CD1c-positive myeloid dendritic cell (primary cell): Measurements from ENCODE around the gene AFAP1.

Experiments
- DNase-seq: peaks from one replicate; pipeline ENCODE4 v3.0.0-alpha.2; 2016; ENCODE audit errors: extremely low spot score

The AFAP1 gene

DNA sequence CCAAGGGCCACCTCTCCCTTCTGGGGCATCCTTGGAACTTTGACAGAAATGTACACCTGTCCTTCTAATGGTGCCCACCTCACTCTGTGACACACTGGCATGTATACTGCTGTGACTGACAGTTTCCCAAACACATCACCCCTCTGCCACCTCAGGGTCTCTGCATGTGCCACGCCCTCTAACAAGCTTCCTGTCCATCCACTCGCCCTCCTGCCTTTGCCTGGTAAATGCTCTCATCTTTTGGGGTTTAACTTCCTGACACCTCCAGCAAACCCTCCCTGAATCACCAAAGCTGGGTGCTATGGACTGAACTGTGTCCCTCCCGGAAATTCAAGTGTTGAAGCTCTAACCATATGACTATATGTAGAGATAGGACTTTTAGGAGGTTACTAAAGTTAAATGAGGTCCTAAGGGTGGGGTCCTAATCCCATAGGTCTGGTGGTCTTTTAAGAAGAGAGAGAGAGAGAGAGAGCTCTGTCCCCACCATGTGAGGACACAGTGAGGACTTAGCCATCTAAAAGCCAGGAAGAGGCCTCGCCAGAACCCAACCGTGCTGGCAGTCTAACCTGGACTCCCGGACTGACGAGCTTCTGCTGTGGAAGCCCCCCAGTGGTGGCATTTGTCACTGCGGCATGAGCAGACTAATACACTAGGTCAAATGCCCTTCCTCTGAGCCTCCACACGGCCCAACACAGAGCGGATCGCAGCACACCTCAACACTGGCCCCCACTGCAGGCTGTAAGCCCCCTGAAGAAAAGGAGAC, 95.6 kb downstream of the AFAP1 start:
- DNase-seq = peak; percentile 57

DNA sequence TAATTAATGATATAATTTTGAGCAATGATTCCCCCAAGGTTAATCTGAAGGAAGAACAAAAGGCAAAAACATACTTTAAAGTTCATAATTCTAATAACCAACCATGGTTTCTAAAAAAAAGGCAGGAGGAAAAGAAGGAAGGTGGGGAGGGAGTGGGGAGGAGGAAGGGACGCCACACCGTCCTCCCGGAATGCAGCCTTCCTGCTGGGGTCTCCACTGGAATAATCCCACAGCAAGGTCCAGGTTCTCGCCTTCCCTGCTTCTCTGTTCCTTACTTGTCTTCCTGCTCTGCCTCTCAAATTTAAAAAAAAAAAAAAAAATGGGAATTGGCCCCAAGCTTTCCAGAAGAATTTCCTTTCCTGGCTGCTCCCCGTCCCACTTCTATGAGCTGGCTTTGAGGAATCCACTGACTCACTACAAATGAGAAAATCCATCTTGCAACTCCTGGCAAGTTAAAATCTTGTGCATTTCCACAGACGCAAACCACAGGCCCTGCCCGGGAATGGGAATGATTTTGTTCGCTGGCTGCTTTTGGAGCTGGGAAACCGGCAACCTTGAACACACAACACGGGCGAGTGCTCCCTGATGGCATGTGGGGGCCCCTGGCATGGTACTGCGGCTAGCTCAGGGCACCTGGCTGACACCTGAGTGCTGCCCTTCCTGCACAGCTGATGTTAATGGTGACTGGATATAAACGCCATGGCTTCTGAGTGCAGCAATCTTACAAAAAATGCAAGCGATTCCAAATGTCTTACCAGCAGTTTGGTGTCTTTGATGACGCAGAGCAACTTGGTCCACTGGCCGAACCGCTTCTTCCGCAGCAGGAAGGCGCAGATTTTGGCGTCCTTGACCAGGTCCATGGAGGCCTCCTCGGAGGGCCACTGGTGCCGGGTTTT, 97.0 kb downstream of the AFAP1 start:
- DNase-seq = no peak

DNA sequence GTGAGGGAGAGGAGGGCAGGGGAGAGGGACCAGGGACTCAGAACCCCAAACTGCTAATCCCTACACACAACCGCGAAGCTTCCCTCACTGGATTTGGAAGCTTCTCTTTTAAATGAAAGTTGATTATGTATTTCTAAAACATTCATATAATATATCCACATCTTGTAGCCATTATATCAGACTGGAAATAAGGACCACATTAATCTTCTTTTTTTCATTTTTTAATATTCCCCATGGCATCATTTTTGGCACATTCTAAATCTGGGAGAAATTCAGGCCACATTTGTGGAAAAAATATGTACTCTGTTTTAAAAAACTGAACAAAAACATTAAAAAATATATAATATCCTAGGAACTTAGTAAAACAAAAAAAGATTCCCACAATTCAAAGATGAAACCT, 97.8 kb downstream of the AFAP1 start:
- no peak for DNase-seq

DNA sequence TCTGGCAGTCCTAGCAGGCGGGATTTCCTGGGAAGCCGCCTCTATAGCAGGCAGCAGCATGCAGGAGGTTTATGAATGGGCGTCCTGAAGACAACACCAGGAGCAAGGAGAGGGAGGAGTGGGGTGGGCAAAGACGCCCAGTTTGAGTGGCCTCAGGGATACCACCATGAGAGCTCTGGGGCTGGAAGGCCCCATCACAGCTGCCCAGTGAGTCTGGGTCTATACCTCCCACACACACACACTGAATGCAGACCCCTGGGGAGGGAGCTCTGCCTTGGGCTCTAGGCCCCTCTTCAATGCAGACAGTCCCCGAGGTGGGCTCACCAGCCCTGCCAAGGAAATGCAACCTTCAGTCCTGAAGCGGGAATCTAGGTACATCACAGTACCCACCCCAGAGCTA, 98.6 kb downstream of the AFAP1 start:
- DNase-seq = no peak

DNA sequence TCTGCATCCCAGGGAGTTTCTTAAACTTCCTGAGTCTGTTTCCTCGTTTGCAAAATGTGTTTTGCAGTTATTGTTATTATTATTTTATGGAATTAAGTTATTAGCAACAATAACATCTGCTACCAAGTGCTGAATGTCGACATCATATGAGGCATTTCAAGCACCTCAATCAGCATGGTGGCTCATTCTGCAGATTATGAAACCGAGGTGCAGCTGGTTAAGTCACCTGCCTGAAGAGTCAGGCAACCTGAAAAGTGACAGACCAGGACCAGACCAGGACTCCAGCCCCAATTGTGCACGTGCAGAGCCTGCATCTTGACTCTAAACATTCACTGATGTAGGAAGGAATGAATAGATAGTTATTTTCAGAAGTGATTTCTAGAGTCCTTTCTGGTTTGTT, 99.8 kb downstream of the AFAP1 start:
- DNase-seq = no peak

DNA sequence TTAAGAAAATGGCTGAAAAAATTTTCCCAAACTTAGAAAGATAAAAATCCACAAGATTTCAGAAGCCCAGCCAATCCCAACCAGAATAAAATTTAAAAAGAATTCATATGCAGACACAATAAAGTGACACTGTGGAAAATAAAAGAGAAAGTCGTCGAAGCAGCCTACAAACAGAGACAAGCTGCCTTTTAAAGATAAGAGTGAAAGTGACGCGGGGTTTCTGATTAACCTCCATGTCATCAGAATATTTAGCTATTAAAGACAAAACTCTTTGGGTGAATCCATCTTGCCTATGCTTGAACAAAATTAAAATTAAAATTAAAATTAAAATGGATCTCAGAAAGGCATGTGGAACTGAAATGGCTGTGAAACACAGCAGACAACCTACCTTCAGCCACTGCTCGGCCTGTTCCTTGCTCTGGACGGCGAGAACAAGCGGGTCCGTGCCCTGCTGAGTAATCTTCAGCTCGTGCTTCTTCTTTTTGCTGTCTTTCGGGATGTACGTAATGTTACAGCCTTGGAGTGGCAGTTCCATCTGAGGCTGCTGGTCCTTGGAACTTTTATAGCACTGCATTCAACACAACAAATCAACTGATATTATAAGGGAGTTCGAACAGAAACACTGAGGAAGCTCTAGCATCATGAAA, 101.4 kb downstream of the AFAP1 start:
- no peak for DNase-seq

DNA sequence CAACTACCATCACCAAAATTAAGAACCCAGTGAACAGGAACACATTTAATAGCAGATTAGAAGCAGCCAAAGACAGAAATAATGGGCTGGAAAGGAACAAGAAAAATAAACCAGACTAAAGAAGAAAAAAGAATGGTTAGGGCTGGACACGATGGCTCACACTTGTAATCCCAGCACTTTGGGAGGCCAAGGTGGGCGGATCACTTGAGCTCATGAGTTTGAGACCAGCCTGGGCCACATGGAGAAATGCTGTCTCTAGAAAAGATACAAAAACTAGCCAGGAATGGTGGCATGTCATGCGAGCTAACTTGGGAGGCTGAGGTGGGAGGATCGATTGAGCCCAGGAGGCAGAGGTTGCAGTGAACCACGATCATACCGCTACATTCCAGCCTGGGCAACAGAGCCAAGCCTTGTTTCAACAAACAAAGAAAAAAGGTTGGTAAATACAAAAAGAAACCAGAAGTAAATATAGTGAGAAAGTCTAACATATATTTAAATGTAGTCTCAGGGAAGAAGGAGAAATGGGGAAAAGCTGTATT, 102.0 kb downstream of the AFAP1 start:
- DNase-seq = no peak

DNA sequence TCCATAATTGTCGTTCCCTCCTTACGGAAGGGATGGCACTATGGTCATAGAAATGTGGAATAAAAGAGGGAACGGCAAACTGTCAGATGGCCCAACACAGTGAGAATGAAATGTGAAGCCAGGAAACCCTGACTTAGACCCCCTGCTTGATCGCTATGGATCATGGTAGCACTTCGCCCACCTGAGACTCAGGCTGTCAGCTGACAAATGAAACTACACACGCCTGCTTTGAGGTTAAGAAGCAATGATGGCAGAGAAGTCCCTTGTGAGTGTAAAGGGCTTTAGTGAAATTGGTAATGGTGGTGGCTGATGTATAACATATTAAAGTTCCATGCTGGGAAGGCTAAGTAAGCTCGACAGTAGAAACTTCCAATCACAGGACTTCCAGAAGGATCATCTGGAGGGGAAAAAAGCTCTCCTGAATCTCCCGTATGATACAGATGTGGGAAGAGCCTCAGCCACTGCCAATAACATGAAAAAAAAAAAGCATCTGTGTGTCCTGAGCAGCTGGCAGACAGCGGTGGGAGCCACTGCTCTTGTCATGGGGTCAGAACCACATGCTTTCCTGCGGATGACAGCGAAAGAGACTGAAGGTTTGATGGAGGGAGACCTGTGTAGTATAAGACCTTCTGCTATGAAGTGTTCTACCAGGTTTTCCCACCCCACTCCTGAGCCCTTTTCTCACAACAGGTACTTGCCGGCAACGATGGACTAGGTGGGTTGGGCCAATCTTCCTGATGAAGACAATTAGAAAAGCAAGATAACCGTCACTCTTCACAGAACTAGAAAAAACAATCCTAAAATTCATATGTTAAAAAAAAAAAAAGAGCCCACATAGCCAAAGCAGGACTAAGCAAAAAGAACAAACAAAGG, 107.6 kb downstream of the AFAP1 start:
- no peak for DNase-seq

- DNase-seq = no peak
These were observed 108.3 kb downstream of the AFAP1 start for GRCh38 chr4:7831330-7831729.

DNA sequence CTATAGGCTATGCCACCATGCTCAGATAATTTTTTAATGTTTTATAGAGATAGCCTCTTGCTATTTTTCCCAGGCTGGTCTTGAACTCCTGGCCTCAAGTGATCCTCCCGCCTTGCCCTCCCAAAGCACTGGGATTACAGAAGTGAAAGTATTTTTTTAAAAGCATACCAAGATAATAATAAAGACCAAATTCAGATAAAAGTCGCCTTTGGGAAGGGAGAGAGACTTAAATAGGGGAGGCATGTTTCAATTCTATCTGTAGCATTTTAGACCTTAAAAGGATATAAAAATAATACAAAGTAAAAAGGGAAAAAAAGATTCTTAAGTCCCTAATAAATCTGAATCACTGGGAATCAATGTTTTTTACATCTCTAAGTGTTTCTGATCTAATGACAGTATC, 108.9 kb downstream of the AFAP1 start:
- DNase-seq = no peak

GRCh38 chr4:7829652-7830580, 109.7 kb downstream of the AFAP1 start:
- no peak for DNase-seq

GRCh38 chr4:7828793-7829301, 110.8 kb downstream of the AFAP1 start:
- DNase-seq = peak; percentile 10

DNA sequence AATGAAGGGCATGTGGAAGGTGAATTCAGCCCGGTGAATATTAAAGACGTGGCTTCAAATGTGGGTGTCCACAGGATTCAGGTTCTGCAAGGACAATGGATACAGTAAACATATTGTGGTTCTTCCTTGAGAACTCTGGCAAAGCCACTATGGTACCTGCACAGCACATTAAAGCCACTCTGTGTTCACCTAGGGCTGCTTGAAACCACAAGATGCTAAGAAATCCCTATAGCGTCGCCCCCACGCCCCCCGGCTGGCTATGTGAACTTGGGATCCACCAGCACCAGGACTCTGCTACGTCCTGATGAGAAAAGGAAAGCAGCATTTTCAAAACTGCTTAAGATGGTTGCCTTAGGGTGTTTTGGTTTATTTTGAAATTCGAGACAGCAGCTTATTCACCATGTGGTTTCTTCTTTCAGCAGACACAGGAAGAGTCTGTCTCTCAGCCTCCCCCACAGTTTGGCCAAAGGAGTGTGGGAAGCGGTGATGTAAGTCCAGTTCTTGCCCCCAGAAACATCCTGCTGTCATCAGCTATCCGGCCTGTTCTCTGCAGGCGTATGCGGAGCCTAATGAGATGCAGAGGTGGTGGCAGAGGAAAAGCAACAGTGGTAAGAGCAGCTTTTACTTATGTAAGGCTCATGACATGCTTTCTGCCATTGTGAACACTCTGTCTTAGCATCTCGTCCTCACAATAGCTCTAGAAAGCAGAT, 111.5 kb downstream of the AFAP1 start:
- DNase-seq = peak; percentile 59

DNA sequence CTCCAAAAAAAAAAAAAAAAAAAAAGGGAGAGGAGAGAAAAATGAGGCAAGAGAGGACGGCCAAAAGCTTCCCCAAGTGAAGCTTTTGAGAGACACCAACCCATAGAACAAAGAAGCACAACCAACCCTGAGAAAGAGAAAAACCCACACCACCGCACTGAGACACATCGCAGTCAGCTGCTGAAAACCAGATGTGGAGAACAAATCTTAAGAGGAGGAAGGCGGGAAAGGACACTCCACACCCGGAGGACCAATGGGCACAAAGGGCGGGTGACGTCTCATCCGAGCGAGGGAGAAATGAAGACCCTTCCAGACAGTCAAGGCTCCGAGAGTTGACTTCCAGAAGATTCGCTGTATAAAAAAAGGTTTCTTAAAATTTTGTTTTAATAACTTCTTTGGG, 112.1 kb downstream of the AFAP1 start:
- DNase-seq = no peak

DNA sequence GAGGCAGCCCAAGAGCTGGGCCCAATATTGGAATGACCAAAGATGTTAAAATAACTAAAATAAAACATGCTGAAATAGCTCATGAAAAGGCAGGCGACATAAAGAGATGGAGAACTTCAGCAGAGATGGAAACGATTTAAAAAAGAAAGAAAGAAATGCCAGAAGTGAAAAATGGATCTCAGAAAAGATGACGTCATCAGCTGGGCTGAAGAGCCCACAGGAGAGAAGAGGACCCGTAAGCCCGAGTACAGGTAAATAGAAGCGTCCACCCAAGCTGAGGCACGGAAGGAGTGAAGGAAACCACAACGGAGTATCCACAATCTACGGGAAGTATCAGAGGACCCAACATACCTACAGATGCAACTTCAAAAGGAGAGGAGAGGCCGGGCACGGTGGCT, 112.8 kb downstream of the AFAP1 start:
- DNase-seq = no peak

DNA sequence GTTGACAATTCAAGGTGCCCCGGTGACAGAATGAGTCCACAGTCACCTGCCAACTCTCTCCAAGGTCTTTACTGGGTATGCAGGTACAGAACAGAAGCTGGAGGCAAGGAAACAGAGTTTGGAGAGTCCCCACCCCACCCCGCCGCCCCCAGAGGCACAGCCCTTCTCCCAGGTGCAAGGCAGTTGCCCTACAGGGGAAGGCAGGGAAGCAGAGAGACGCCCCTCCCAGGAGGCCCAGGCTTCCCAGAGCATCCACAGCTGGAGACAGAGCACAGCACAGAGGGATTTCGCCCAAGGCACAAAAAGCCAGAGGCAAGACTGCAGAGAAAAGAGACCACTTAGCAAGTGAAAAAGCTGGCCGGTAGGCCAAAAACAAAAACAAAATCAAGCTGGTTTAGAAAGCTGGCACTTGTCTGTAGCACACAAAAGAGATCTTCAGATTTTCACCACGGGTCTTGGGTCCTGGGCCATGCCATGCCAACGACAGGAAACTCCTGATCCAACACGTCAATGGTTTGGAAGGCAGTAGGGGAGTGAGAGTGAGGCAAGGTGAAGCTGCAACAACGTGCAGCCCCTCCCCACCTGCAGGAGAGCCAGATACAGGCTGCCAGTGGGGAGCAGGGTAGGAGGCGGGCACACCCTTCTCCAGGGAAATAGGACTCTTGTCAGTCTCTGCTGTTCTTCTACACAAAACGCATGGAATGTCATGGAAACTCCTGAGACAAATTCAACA, 113.3 kb downstream of the AFAP1 start:
- DNase-seq = no peak

GRCh38 chr4:7824218-7824617, 115.4 kb downstream of the AFAP1 start:
- DNase-seq = no peak

DNA sequence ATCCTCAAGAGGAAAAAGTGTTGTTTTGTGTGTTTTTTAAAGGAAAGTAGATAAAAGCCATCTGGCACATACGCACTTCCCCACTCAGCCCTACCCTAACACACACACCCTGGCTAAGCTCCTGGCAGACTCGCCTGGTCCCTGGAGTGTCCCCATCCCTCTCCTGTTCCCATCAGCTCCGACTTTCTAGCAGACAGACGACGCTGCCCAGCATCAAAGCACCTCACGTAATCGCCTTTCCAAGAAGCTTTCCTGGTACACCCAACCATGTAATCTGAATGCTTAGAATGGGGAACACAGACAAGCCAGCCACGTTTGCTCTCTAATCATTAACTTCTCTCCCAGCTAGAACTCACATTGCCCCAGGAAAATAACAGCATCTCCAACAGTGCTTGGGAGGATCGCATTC, 116.2 kb downstream of the AFAP1 start:
- DNase-seq = no peak

DNA sequence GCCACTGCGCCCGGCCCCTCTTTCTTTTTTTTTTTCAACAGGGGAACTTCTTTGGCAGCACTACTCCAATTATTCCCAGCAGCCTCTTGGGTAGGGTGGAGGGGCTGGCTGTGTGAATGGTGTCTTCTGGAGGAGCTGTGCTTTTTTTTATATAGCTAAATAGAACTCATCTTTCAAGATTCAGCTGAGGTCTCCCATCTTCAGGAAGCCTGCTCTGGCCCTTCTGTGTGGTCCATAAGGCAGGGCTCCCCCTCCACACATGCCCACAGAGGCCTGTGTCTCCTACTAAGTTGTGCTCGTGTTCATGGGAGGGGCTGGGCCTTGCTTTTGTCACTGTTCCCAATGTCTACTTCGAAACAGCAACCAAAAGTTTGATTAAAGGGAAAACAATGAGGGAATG, 116.8 kb downstream of the AFAP1 start:
- DNase-seq = no peak
